ENCODE results near the gene TMEM63B. TPM values are rescaled to one million over a fixed set of nuclear protein-coding genes. Genes with fewer than 3 reads are reported as not detected.

The TMEM63B gene
- total RNA-seq, 2 experiments from 2014 or later = 11.4 to 12.8 TPM

DNA sequence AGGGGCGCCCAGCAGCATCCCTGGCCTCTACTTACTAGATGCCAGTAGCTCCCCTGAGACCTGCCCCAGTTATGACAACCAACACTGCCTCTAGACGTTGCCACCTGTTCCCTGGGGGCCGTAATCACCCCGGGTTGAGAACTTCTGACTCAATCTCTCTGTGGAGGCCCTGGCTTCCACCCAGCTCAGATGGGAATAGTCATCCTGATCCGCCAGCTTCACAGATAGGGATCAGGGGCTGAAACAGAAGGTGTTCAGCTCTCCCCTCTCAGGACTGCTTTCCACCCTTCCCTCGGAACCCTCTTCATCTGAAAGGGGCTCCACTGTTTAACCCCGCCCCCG, 34.6 kb downstream of the TMEM63B start:
- Mint-ChIP-seq H3K4me3 (no peak overlapping the region), H3K27ac (no peak overlapping the region), H3K9me3 (no peaks in the 10 kb centered on the region), H3K36me3 (ENCODE audit: low read depth) (no peaks in the 10 kb centered on the region), H3K27me3 (no peaks in the 10 kb centered on the region), H3K4me1 (ENCODE audit: low read depth) (no peaks in the 10 kb centered on the region)
- TF ChIP-seq, protein P1, sequence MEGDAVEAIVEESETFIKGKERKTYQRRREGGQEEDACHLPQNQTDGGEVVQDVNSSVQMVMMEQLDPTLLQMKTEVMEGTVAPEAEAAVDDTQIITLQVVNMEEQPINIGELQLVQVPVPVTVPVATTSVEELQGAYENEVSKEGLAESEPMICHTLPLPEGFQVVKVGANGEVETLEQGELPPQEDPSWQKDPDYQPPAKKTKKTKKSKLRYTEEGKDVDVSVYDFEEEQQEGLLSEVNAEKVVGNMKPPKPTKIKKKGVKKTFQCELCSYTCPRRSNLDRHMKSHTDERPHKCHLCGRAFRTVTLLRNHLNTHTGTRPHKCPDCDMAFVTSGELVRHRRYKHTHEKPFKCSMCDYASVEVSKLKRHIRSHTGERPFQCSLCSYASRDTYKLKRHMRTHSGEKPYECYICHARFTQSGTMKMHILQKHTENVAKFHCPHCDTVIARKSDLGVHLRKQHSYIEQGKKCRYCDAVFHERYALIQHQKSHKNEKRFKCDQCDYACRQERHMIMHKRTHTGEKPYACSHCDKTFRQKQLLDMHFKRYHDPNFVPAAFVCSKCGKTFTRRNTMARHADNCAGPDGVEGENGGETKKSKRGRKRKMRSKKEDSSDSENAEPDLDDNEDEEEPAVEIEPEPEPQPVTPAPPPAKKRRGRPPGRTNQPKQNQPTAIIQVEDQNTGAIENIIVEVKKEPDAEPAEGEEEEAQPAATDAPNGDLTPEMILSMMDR (IDR thresholded peaks at IDR 0.05) = no peak
- Histone ChIP-seq H3K9me3 (ENCODE audit: control insufficient read depth in 1 of 2, insufficient read depth in 1 of 2, low read length in 2 of 2) (no peaks in the 10 kb centered on the region), H3K27me3 (ENCODE audit: control insufficient read depth in 1 of 2, insufficient read depth in 2 of 2, low read length in 2 of 2) (peaks cover 0 to 4% of the 10 kb centered on the region in 2 experiments), H3K27ac (ENCODE audit: low read depth in 1 of 2, low read length in 2 of 2) (no peak overlapping the region), H3K4me1 (ENCODE audit: insufficient read depth, low read length) (no peaks in the 10 kb centered on the region), H3K36me3 (ENCODE audit: insufficient read depth, low read length) (no peaks in the 10 kb centered on the region), H3K4me3 (ENCODE audit: low read length) (no peak overlapping the region)
- ATAC-seq (ENCODE audit: poor library complexity) = no peak
- intact Hi-C loops (cut with DNase I, micrococcal nuclease) = no loop called here
- ChIA-PET POLR2A (no interaction called here), CTCF (no interaction called here)
- DNase-seq = no peak

DNA sequence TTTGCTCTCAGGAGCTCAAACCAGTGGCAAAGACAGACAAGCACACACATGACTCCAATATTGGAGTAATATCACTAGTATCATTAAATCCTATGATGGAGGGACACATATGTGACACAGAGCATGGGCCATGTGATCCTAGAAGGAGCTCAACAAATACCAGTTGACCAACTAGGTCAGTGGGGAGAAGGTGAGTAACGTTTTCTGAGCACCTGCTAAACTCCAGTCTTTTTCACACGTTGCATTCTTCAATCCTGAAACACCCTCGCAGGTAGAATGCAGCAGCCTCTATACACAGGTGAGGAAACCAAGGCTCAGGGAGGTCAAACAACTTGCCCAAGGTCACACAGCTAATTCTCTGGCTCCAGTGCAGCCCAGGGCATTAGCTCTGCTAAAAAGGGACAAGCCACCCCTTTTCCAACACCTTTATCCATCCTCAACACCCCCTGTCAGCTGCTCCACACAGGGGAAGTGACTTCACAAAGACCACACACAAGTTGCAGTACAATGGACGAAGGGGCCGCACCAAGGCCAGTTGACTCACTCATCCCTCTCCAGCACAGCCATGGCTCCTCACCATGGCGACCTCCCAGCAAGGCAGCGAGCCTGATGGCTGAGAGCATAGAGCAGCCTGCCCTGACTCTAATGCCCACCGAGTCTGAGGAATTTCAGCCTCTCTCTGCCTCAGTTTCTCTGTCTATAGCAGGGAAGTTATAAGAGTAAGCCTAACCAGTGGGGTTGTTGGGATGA, 35.7 kb downstream of the TMEM63B start:
- no peak overlapping the region for H3K4me3 Mint-ChIP-seq
- TF ChIP-seq, protein P1 (IDR thresholded peaks at IDR 0.05) = no peak
- ChIA-PET CTCF (no interaction called here), POLR2A (no interaction called here)
- H3K4me1 Mint-ChIP-seq (ENCODE audit: low read depth) = no peaks in the 10 kb centered on the region
- no peak overlapping the region for H3K4me3 ChIP-seq (ENCODE audit: low read length)
- H3K27ac ChIP-seq (ENCODE audit: low read depth in 1 of 2, low read length in 2 of 2) = no peak overlapping the region
- H3K27me3 Mint-ChIP-seq = no peaks in the 10 kb centered on the region
- DNase-seq = no peak
- H3K27ac Mint-ChIP-seq = no peak overlapping the region
- no peak for ATAC-seq (ENCODE audit: poor library complexity)
- no peaks in the 10 kb centered on the region for H3K36me3 ChIP-seq (ENCODE audit: insufficient read depth, low read length)
- H3K4me1 ChIP-seq (ENCODE audit: insufficient read depth, low read length) = no peaks in the 10 kb centered on the region
- peaks cover 0 to 4% of the 10 kb centered on the region in 2 experiments for H3K27me3 ChIP-seq (ENCODE audit: control insufficient read depth in 1 of 2, insufficient read depth in 2 of 2, low read length in 2 of 2)
- no peaks in the 10 kb centered on the region for H3K36me3 Mint-ChIP-seq (ENCODE audit: low read depth)
- no peaks in the 10 kb centered on the region for H3K9me3 ChIP-seq (ENCODE audit: control insufficient read depth in 1 of 2, insufficient read depth in 1 of 2, low read length in 2 of 2)
- intact Hi-C loops (cut with DNase I, micrococcal nuclease) = no loop called here
- no peaks in the 10 kb centered on the region for H3K9me3 Mint-ChIP-seq

DNA sequence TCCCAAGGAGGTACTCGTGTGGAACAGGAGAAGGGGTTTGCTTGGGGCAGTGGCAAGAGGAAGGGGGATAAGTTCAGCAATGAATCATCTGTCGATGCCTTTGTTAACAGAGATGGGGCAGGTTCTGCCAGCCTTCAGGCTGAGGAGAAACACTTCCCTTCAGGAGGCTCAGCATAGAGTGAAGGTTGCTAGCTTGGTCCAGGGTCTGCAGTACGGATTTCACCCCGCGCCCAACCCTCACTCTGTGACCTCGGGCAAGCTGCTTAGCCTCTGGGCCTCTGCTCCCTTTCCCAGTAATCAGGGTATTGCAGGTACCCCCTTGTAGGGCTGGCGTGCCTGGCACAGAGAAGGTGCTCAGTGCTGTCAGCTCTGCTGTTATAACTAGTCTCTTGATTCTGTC, 38.8 kb downstream of the TMEM63B start:
- no peaks in the 10 kb centered on the region for H3K4me1 Mint-ChIP-seq (ENCODE audit: low read depth)
- CTCF ChIA-PET = no interaction called here
- DNase-seq (no peak), ATAC-seq (ENCODE audit: poor library complexity) (no peak)
- POLR2A ChIA-PET = no interaction called here
- no peaks in the 10 kb centered on the region for H3K9me3 ChIP-seq (ENCODE audit: control insufficient read depth in 1 of 2, insufficient read depth in 1 of 2, low read length in 2 of 2)
- TF ChIP-seq, protein P1 (IDR thresholded peaks at IDR 0.05) = no peak
- H3K27ac ChIP-seq (ENCODE audit: low read depth in 1 of 2, low read length in 2 of 2) = no peak overlapping the region
- H3K36me3 ChIP-seq (ENCODE audit: insufficient read depth, low read length) = no peaks in the 10 kb centered on the region
- no peak overlapping the region for H3K4me3 ChIP-seq (ENCODE audit: low read length)
- peaks cover 7 to 9% of the 10 kb centered on the region in 2 experiments for H3K27me3 ChIP-seq (ENCODE audit: control insufficient read depth in 1 of 2, insufficient read depth in 2 of 2, low read length in 2 of 2)
- intact Hi-C loops (cut with DNase I, micrococcal nuclease) = no loop called here
- H3K36me3 Mint-ChIP-seq (ENCODE audit: low read depth) = no peaks in the 10 kb centered on the region
- H3K27ac Mint-ChIP-seq = no peak overlapping the region
- H3K9me3 Mint-ChIP-seq = no peaks in the 10 kb centered on the region
- H3K4me1 ChIP-seq (ENCODE audit: insufficient read depth, low read length) = no peaks in the 10 kb centered on the region
- no peaks in the 10 kb centered on the region for H3K27me3 Mint-ChIP-seq
- no peak overlapping the region for H3K4me3 Mint-ChIP-seq
